Type B pancreatic cell (in vitro differentiated cells): Measurements from ENCODE around the gene ANKEF1. TPM values are rescaled to one million over a fixed set of nuclear protein-coding genes. Genes with fewer than 3 reads are reported as not detected.
"Not testable (repeated sequence)": the region's sequence is repeated elsewhere in the genome, so short reads cannot be mapped to it uniquely, and the experiment has no call there.

Experiments
- DNase-seq: peaks from one replicate; pipeline ENCODE4 v3.0.0; 2021; ENCODE audit warnings: mixed read lengths; ENCODE audit not compliant: unreplicated experiment; ENCODE audit errors: extremely low spot score
- H3K27ac Mint-ChIP-seq: 2 replicates; pipeline ENCODE4 v1.8.0; 2021; ENCODE audit warnings: mild to moderate bottlenecking, mixed read lengths
- H3K27me3 Mint-ChIP-seq: 2 replicates; pipeline ENCODE4 v1.8.0; 2021; ENCODE audit warnings: mixed read lengths
- H3K36me3 Mint-ChIP-seq: 2 replicates; pipeline ENCODE4 v1.8.0; 2021; ENCODE audit warnings: mixed read lengths
- H3K4me1 Mint-ChIP-seq: one replicate; pipeline ENCODE4 v1.8.0; 2021; ENCODE audit warnings: mixed read lengths; ENCODE audit not compliant: unreplicated experiment
- H3K4me3 Mint-ChIP-seq: 2 replicates; pipeline ENCODE4 v1.8.0; 2021; ENCODE audit warnings: mild to moderate bottlenecking, mixed read lengths
- H3K9me3 Mint-ChIP-seq: 2 replicates; pipeline ENCODE4 v1.8.0; 2021; ENCODE audit warnings: mixed read lengths
- total RNA-seq: library from RNA; stranded (reverse); gene quantifications from 2 replicates; pipeline ENCODE4 v1.2.1, GENCODE V29; 2021; ENCODE audit warnings: low replicate concordance
- TF ChIP-seq, protein P1 (sequence below): fragments of 200-600 bp; sonication (generic); conservative IDR thresholded peaks from 2 replicates; pipeline ENCODE4 v1.5.0; 2021; ENCODE audit warnings: antibody characterized with exemption, mild to moderate bottlenecking

ANKEF1 gene
- total RNA-seq, 1 donor from 2014 or later = 5.9 TPM

- Mint-ChIP-seq H3K27ac (no peak overlapping the region), H3K9me3 (no peaks in the 10 kb centered on the region), H3K27me3 (no peaks in the 10 kb centered on the region), H3K4me1 (no peaks in the 10 kb centered on the region), H3K4me3 (no peak overlapping the region), H3K36me3 (no peaks in the 10 kb centered on the region)
- DNase-seq = no peak
- TF ChIP-seq, protein P1, sequence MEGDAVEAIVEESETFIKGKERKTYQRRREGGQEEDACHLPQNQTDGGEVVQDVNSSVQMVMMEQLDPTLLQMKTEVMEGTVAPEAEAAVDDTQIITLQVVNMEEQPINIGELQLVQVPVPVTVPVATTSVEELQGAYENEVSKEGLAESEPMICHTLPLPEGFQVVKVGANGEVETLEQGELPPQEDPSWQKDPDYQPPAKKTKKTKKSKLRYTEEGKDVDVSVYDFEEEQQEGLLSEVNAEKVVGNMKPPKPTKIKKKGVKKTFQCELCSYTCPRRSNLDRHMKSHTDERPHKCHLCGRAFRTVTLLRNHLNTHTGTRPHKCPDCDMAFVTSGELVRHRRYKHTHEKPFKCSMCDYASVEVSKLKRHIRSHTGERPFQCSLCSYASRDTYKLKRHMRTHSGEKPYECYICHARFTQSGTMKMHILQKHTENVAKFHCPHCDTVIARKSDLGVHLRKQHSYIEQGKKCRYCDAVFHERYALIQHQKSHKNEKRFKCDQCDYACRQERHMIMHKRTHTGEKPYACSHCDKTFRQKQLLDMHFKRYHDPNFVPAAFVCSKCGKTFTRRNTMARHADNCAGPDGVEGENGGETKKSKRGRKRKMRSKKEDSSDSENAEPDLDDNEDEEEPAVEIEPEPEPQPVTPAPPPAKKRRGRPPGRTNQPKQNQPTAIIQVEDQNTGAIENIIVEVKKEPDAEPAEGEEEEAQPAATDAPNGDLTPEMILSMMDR = no peak
These were observed 20.4 kb upstream of the ANKEF1 start for GRCh38 chr20:10014431-10014830.

DNA sequence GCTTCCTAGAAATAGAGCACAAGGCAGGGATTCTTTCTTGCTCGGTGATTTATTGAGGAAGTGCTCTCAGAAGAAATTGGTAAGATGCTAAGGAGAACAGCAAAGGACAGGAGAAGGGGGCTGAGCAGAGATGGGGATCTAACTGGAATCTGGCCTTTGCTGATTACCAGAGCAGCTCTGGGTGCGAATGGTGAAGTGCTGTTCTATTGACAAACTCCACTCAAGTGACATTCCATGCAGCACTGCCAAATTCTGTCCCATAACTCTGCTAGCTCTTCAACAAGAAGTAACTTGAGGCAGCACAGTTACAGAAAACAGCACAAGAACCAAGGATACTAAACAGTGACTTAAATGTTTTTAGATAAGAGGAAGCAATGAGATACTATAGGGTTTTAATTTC, 13.8 kb upstream of the ANKEF1 start:
- Mint-ChIP-seq H3K9me3 (no peaks in the 10 kb centered on the region), H3K4me1 (no peaks in the 10 kb centered on the region)
- no peak for DNase-seq

GRCh38 chr20:10022625-10023024, 12.2 kb upstream of the ANKEF1 start:
- peaks cover 3% of the 10 kb centered on the region for H3K27me3 Mint-ChIP-seq
- H3K4me3 Mint-ChIP-seq = no peak overlapping the region
- no peaks in the 10 kb centered on the region for H3K36me3 Mint-ChIP-seq
- no peak for DNase-seq
- TF ChIP-seq, protein P1 = no peak
- no peaks in the 10 kb centered on the region for H3K4me1 Mint-ChIP-seq
- H3K9me3 Mint-ChIP-seq = no peaks in the 10 kb centered on the region
- no peak overlapping the region for H3K27ac Mint-ChIP-seq

More for the DNA sequence above, 13.8 kb upstream of the ANKEF1 start:
- TF ChIP-seq, protein P1 = no peak
- no peak overlapping the region for H3K4me3 Mint-ChIP-seq
- H3K27ac Mint-ChIP-seq = no peak overlapping the region
- H3K36me3 Mint-ChIP-seq = no peaks in the 10 kb centered on the region
- peaks cover 3% of the 10 kb centered on the region for H3K27me3 Mint-ChIP-seq

- TF ChIP-seq, protein P1 = no peak
- Mint-ChIP-seq H3K27me3 (peaks cover 6% of the 10 kb centered on the region), H3K4me3 (no peak overlapping the region), H3K9me3 (no peaks in the 10 kb centered on the region), H3K36me3 (no peaks in the 10 kb centered on the region), H3K4me1 (no peaks in the 10 kb centered on the region), H3K27ac (no peak overlapping the region)
- no peak for DNase-seq
These were observed 10.9 kb upstream of the ANKEF1 start for GRCh38 chr20:10023911-10024310.

- DNase-seq, H3K27me3 Mint-ChIP-seq, H3K4me1 Mint-ChIP-seq, H3K27ac Mint-ChIP-seq, H3K36me3 Mint-ChIP-seq, H3K9me3 Mint-ChIP-seq, H3K4me3 Mint-ChIP-seq: not testable (repeated sequence)
These were observed 3.2 kb upstream of the ANKEF1 start for GRCh38 chr20:10031451-10032215.

GRCh38 chr20:10032269-10032668, 2.5 kb upstream of the ANKEF1 start:
- H3K27ac Mint-ChIP-seq, H3K9me3 Mint-ChIP-seq, H3K36me3 Mint-ChIP-seq, H3K4me1 Mint-ChIP-seq, H3K27me3 Mint-ChIP-seq, DNase-seq, H3K4me3 Mint-ChIP-seq: not testable (repeated sequence)
